Esophagus squamous epithelium (tissue), 4 donors: ENCODE results near the gene MYD88.

Experiments used
- POLR2A ChIP-seq, 4 donors: fragments of 450-650 bp; IDR thresholded peaks; one replicate each; pipeline ENCODE4 v1.6.1; 2017; ENCODE audit warnings: antibody characterized with exemption in 4 of 4, mild to moderate bottlenecking in 4 of 4, moderate library complexity in 3 of 4
- TF ChIP-seq, protein P1 (sequence below), 6 experiments: fragments of 450-650 bp in 4 of 6; fragments of 200-600 bp in 2 of 6; sonication (generic) in 2 of 6; IDR thresholded peaks; one replicate each; pipeline ENCODE4 v1.5.1; 2016 to 2019; ENCODE audit warnings: antibody characterized with exemption in 6 of 6, mild to moderate bottlenecking in 4 of 6, moderate library complexity in 4 of 6

DNA sequence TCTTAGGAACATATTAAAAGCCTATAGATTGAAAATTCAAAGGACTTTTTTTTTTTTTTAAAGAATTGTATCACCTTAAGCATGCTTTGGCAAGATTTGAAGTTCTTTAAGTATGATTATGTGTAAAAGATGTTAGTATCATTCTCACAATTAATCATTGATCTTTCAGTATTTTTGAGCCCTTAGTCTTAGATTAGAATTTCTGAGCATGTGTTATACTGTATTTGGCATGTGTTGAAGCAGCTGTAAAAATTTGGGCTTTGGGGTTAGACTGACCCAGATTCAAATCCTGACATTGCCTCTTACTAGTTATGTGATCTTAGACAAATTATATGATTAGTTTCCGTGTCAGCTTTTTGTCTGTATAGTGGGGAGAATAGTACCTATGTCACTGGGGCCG lies 33.2 kb downstream of the MYD88 start:
- TF ChIP-seq, protein P1, sequence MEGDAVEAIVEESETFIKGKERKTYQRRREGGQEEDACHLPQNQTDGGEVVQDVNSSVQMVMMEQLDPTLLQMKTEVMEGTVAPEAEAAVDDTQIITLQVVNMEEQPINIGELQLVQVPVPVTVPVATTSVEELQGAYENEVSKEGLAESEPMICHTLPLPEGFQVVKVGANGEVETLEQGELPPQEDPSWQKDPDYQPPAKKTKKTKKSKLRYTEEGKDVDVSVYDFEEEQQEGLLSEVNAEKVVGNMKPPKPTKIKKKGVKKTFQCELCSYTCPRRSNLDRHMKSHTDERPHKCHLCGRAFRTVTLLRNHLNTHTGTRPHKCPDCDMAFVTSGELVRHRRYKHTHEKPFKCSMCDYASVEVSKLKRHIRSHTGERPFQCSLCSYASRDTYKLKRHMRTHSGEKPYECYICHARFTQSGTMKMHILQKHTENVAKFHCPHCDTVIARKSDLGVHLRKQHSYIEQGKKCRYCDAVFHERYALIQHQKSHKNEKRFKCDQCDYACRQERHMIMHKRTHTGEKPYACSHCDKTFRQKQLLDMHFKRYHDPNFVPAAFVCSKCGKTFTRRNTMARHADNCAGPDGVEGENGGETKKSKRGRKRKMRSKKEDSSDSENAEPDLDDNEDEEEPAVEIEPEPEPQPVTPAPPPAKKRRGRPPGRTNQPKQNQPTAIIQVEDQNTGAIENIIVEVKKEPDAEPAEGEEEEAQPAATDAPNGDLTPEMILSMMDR (IDR thresholded peaks at IDR 0.05), result no peak
- TF ChIP-seq POLR2A (IDR thresholded peaks at IDR 0.05), result no peak
